ENCODE results near the gene GFRA1.

GFRA1 gene

DNA sequence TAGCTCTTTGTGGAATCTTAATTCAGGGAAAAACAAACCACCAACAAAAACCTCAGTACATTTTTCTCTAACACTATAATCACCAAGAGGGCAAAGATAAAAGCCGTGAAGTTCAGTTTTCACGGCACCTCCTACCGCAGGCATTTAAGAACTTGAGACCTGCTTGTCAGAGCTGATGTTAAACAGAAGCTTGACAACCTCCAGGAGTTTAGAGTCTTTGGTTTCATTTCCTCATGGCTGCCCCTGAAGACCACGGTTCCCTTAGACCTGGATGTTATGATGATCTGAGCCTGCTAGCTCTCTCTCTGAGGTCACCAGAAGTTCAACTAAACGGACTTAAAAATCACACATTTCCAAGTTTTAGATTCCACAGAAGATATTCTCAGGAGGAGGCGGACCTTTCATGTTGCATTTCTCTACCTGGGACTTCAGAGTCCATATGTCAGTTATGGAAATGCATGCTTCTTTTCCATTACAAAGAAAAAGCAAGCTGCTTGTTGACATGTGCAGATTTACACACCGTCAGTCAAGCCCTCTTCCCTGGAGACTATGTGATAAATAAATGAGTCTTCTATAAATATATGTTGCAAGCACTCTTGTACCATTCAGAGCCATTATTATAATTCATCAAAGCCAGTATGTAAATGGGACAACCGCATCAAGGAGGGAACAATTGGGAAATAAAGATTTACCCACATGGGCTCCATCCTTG is 258.0 kb downstream of the GFRA1 start:
- no peak for DNase-seq

DNA sequence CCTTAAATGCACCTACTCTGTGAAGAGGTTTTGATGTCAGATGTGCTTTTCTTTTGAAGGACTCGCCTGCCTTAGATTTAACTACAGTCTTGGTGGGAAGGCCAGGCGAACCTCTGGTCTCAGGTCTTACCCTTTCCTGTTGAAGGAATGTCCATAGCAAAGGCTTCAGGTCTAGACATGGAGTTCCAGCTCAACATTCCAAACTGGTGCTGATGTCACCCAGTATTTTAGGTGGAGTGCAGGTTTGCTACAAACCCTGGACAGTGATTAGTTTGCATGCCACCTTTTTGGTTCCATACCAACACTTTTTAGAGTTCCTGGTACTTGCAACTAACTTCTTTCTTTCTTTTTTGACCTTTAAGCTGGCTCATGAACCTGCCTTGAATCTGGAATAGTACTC is 258.7 kb downstream of the GFRA1 start:
- DNase-seq = no peak

DNA sequence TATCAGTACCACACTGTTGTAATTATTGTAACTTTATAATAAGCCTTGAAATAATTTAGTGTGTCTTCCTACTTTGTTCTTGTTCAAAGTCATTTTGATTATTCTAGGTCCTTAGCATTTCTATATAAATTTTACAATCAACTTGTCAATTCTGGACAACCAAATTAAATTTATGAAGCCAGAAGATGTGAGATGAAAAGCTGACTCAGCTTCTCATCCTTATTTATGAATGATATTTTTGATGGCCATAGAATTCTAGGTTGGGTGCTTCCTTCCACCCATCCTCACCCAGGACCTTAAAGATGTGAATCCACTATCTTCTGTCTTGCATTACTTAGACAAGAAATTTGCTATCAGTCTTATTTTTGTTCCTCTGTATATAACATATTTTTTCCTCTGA is 261.1 kb downstream of the GFRA1 start:
- DNase-seq = no peak

GRCh38 chr10:116007256-116007891 is 265.6 kb downstream of the GFRA1 start:
- DNase-seq = no peak

Data from activated T-cell treated with anti-CD3 and anti-CD28 coated beads, Interleukin-2, amount 50 U/mL, for 1 hour (primary cell).